Measurements from ENCODE around the gene CXCR5.

CXCR5 gene

DNA sequence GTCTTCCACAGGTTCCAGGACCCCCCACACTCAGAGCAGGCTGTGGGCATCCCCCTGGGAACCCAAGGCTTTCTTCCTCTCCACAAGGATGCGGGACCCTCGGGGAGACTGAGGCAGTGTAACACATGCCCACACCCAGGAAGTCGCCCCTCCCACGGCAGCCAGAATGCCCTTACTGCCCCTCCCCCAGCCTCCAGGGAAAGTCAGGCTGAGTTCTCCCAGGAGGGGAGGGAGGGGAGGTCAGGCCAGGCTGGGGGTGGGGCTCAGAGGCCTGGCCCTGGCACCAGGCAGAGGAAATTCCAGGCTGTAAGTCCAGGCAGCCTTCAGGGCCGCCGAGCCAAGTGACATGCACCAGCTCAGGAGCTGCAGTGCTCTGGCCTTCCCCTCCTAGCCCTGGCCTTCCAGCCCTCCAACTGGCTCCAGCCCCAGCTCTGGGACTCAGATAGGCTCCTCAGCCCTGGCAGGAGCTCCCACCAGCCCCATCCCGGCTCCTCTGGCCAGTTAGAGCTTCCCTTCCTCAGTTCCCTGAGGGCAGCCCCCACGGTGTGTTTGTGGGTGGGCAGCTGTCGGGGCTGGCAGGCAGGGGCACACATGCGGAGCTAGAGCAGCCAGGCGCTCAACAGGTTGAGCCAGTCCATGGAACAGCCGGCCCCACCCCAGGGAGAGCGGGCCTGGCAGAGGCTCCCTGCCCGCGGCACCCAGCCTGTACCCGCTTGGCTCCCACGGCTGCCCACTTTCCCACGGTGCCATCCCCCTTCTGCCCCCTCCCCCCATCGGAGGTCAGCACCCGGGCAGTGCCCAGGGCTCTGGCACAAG is 38.4 kb downstream of the CXCR5 start (continued):
- TF ChIP-seq ZNF26 (tag by site-specific recombination; IDR thresholded peaks at IDR 0.05) = no peak
- no peak for TF ChIP-seq ZNF549 (tag by site-specific recombination; IDR thresholded peaks at IDR 0.05)
- no peak for TF ChIP-seq GLI2 (tag by site-specific recombination; IDR thresholded peaks at IDR 0.05; ENCODE audit: borderline replicate concordance, low read depth)
- TF ChIP-seq KLF1 (tag by site-specific recombination; IDR thresholded peaks at IDR 0.05) = no peak
- no peak for TF ChIP-seq ZNF571 (tag by site-specific recombination; IDR thresholded peaks at IDR 0.05)
- TF ChIP-seq HOXC10 (CRISPR knock-in tag; IDR thresholded peaks at IDR 0.05) = no peak
- no peak for TF ChIP-seq TCF7L2 (IDR thresholded peaks at IDR 0.05; ENCODE audit: borderline replicate concordance, low read depth, low read length)
- no peak for TF ChIP-seq ZNF280D (tag by site-specific recombination; IDR thresholded peaks at IDR 0.05)
- TF ChIP-seq ZNF677 (tag by site-specific recombination; IDR thresholded peaks at IDR 0.05) = no peak
- no peak for TF ChIP-seq HOXA7 (CRISPR knock-in tag; IDR thresholded peaks at IDR 0.05; ENCODE audit: borderline replicate concordance)
- TF ChIP-seq ZNF555 (tag by site-specific recombination; conservative IDR thresholded peaks at IDR 0.05) = no peak
- 0 out of 2 replicates have a peak, but pooled peaks have one; percentile 13 for TF ChIP-seq ZBTB17 (tag by site-specific recombination; IDR thresholded peaks at IDR 0.05)
- no peak for TF ChIP-seq TRIM28 (IDR thresholded peaks at IDR 0.05; ENCODE audit: borderline replicate concordance, low read length)
- TF ChIP-seq SCRT1 (tag by site-specific recombination; IDR thresholded peaks at IDR 0.05; ENCODE audit: borderline replicate concordance) = peak; percentile 64
- no peak for TF ChIP-seq ZFP3 (tag by site-specific recombination; IDR thresholded peaks at IDR 0.05; ENCODE audit: low read depth)
- no peak for TF ChIP-seq KLF8 (tag by site-specific recombination; IDR thresholded peaks at IDR 0.05)
- TF ChIP-seq GLIS2 (tag by site-specific recombination; IDR thresholded peaks at IDR 0.05) = peak; percentile 51; the same call in 1 of the 2 replicates
- TF ChIP-seq OVOL3 (tag by site-specific recombination; IDR thresholded peaks at IDR 0.05) = no peak
- no peak for TF ChIP-seq ZNF510 (tag by site-specific recombination; IDR thresholded peaks at IDR 0.05; ENCODE audit: insufficient replicate concordance)
- no peak for TF ChIP-seq ZNF157 (tag by site-specific recombination; IDR thresholded peaks at IDR 0.05)
- no peak for TF ChIP-seq ZXDB (tag by site-specific recombination; IDR thresholded peaks at IDR 0.05)
- TF ChIP-seq ZNF48 (tag by site-specific recombination; IDR thresholded peaks at IDR 0.05) = no peak
- no peak for TF ChIP-seq ZNF184 (tag by site-specific recombination; IDR thresholded peaks at IDR 0.05)
- TF ChIP-seq ZBTB8A (tag by site-specific recombination; IDR thresholded peaks at IDR 0.05) = no peak
- TF ChIP-seq BCL11A (tag by site-specific recombination; IDR thresholded peaks at IDR 0.05; ENCODE audit: low read depth) = no peak
- no peak for TF ChIP-seq CTCF (tag by site-specific recombination; IDR thresholded peaks at IDR 0.05)
- TF ChIP-seq ZNF426 (tag by site-specific recombination; IDR thresholded peaks at IDR 0.05) = no peak
- TF ChIP-seq ZIC2 (tag by site-specific recombination; IDR thresholded peaks at IDR 0.05) = peak; percentile 63
- TF ChIP-seq SP7 (tag by site-specific recombination; IDR thresholded peaks at IDR 0.05) = no peak
- TF ChIP-seq ZNF140 (tag by site-specific recombination; IDR thresholded peaks at IDR 0.05) = no peak
- TF ChIP-seq, protein P1, sequence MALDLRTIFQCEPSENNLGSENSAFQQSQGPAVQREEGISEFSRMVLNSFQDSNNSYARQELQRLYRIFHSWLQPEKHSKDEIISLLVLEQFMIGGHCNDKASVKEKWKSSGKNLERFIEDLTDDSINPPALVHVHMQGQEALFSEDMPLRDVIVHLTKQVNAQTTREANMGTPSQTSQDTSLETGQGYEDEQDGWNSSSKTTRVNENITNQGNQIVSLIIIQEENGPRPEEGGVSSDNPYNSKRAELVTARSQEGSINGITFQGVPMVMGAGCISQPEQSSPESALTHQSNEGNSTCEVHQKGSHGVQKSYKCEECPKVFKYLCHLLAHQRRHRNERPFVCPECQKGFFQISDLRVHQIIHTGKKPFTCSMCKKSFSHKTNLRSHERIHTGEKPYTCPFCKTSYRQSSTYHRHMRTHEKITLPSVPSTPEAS (tag by site-specific recombination; IDR thresholded peaks at IDR 0.05) = no peak
- TF ChIP-seq GFI1B (tag by site-specific recombination; IDR thresholded peaks at IDR 0.05) = no peak
- TF ChIP-seq ZNF561 (tag by site-specific recombination; IDR thresholded peaks at IDR 0.05; ENCODE audit: borderline replicate concordance) = no peak
- no peak for TF ChIP-seq ZNF580 (tag by site-specific recombination; IDR thresholded peaks at IDR 0.05)
- TF ChIP-seq SETDB1 (IDR thresholded peaks at IDR 0.05; ENCODE audit: insufficient read length, low read length) = no peak
